ENCODE results near the gene LITAF.
"Not testable (repeated sequence)": the region's sequence is repeated elsewhere in the genome, so short reads cannot be mapped to it uniquely, and the experiment has no call there.

The LITAF gene

GRCh38 chr16:11520442-11520841 is 66.3 kb downstream of the LITAF start:
- TF ChIP-seq, protein P1, sequence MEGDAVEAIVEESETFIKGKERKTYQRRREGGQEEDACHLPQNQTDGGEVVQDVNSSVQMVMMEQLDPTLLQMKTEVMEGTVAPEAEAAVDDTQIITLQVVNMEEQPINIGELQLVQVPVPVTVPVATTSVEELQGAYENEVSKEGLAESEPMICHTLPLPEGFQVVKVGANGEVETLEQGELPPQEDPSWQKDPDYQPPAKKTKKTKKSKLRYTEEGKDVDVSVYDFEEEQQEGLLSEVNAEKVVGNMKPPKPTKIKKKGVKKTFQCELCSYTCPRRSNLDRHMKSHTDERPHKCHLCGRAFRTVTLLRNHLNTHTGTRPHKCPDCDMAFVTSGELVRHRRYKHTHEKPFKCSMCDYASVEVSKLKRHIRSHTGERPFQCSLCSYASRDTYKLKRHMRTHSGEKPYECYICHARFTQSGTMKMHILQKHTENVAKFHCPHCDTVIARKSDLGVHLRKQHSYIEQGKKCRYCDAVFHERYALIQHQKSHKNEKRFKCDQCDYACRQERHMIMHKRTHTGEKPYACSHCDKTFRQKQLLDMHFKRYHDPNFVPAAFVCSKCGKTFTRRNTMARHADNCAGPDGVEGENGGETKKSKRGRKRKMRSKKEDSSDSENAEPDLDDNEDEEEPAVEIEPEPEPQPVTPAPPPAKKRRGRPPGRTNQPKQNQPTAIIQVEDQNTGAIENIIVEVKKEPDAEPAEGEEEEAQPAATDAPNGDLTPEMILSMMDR (conservative IDR thresholded peaks at IDR 0.05; ENCODE audit: low read depth), result no peak
- H3K27ac ChIP-seq, result no peak overlapping the region
- no peak for DNase-seq (ENCODE audit: low spot score)
- ChIA-PET CTCF (no interaction called here), POLR2A (ENCODE audit: low non-redundant PET) (no interaction called here)

GRCh38 chr16:11517961-11518360 is 68.8 kb downstream of the LITAF start:
- no peak for DNase-seq (ENCODE audit: low spot score)
- TF ChIP-seq, protein P1 (conservative IDR thresholded peaks at IDR 0.05; ENCODE audit: low read depth), result no peak
- CTCF ChIA-PET, result no interaction called here
- H3K27ac ChIP-seq, result no peak overlapping the region
- POLR2A ChIA-PET (ENCODE audit: low non-redundant PET), result no interaction called here

- H3K27ac ChIP-seq, result no peak overlapping the region
- POLR2A ChIA-PET (ENCODE audit: low non-redundant PET), result interaction anchor here (0.5 kb wide), 1 partner anchor 16 kb away, joined by 3 read pairs; no protein-coding TSS in a partner anchor
- TF ChIP-seq, protein P1 (conservative IDR thresholded peaks at IDR 0.05; ENCODE audit: low read depth), result no peak
- CTCF ChIA-PET, result interaction anchor here (0.5 kb wide), 1 partner anchor 40 kb away, joined by 3 read pairs; no protein-coding TSS in a partner anchor
- no peak for DNase-seq (ENCODE audit: low spot score)
Observed at GRCh38 chr16:11515540-11516430, 70.9 kb downstream of the LITAF start.

- CTCF ChIA-PET, result no interaction called here
- TF ChIP-seq, protein P1 (conservative IDR thresholded peaks at IDR 0.05; ENCODE audit: low read depth), result no peak
- H3K27ac ChIP-seq, result no peak overlapping the region
- no peak for DNase-seq (ENCODE audit: low spot score)
- POLR2A ChIA-PET (ENCODE audit: low non-redundant PET), result no interaction called here
Observed at GRCh38 chr16:11514283-11514682, 72.4 kb downstream of the LITAF start.

DNA sequence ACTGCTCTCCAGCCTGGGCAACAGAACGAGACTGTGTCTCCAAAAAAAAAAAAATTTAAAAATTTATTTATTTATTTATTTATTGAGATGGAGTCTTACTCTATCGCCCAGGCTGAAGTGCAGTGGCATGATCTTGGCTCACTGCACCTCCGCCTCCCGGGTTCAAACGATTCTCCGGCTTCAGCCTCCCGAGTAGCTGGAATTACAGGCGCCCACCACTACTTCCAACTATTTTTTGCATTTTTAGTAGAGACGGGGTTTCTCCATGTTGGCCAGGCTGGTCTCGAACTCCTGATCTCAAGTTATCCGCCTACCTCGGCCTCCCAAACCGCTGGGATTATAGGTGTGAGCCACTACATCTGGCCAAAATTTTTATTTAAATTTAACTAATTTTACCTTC is 73.4 kb downstream of the LITAF start:
- CTCF ChIA-PET, result interaction anchor here (0.6 kb wide), 2 partner anchors 106 to 119 kb away, joined by 3 to 4 read pairs; no protein-coding TSS in a partner anchor
- DNase-seq (ENCODE audit: low spot score); POLR2A ChIA-PET (ENCODE audit: low non-redundant PET); H3K27ac ChIP-seq: not testable (repeated sequence)

- POLR2A ChIA-PET (ENCODE audit: low non-redundant PET), result no interaction called here
- CTCF ChIA-PET, result no interaction called here
Observed at GRCh38 chr16:11511801-11512200, 74.9 kb downstream of the LITAF start.

More at GRCh38 chr16:11511801-11512200, 74.9 kb downstream of the LITAF start:
- no peak for DNase-seq (ENCODE audit: low spot score)
- TF ChIP-seq, protein P1 (conservative IDR thresholded peaks at IDR 0.05; ENCODE audit: low read depth), result no peak
- H3K27ac ChIP-seq, result no peak overlapping the region
